AG04449 (cell line): ENCODE data around the gene ANKRD40.
"Not testable (repeated sequence)": the region's sequence is repeated elsewhere in the genome, so short reads cannot be mapped to it uniquely, and the experiment has no call there.

Experiments used
- CTCF ChIA-PET: fragments of 350-600 bp; formaldehyde crosslinking; extraction: SDS; loops from one replicate; lab custom pipeline; 2021; ENCODE audit warnings: antibody characterized with exemption; lab: Yijun Ruan, JAX
- POLR2A ChIA-PET: fragments of 400-600, 350-600 bp; formaldehyde crosslinking; extraction: SDS; loops from one replicate; lab custom pipeline; 2020; ENCODE audit warnings: antibody characterized with exemption, inconsistent platforms; lab: Yijun Ruan, JAX
- DNase-seq: peaks from one replicate; pipeline ENCODE4 v3.0.0-alpha.2; 2010; ENCODE audit warnings: low read depth, low spot score
- H3K4me3 ChIP-seq: 2 replicates; pipeline ENCODE4 v1.5.1; 2011; ENCODE audit warnings: low read depth, mild to moderate bottlenecking, control low read depth, low read length
- CTCF ChIP-seq: IDR thresholded peaks from one replicate; pipeline ENCODE4 v1.5.1; 2011; ENCODE audit warnings: mild to moderate bottlenecking, moderate library complexity, low read length, control low read depth, inconsistent platforms; ENCODE audit not compliant: insufficient read depth; ENCODE audit errors: missing control alignments

ANKRD40 gene

GRCh38 chr17:50725769-50726655 lies 18.3 kb upstream of the ANKRD40 start:
- no peak for DNase-seq
- CTCF ChIA-PET: interaction anchor here (1.6 to 4.0 kb wide), 2 partner anchors 57 to 176 kb away, joined by 4 to 13 read pairs; no protein-coding TSS in a partner anchor
- TF ChIP-seq CTCF: no peak
- no peak overlapping the region for H3K4me3 ChIP-seq
- POLR2A ChIA-PET: no interaction called here

GRCh38 chr17:50724622-50725021 lies 16.9 kb upstream of the ANKRD40 start:
- POLR2A ChIA-PET, H3K4me3 ChIP-seq, DNase-seq: not testable (repeated sequence)
- CTCF ChIA-PET: interaction anchor here (1.2 to 4.0 kb wide), 2 partner anchors 29 to 174 kb away, joined by 4 to 13 read pairs; no protein-coding TSS in a partner anchor

GRCh38 chr17:50722746-50723145 lies 15.0 kb upstream of the ANKRD40 start:
- H3K4me3 ChIP-seq: no peak overlapping the region
- POLR2A ChIA-PET: no interaction called here

GRCh38 chr17:50721194-50722010 lies 13.7 kb upstream of the ANKRD40 start:
- H3K4me3 ChIP-seq: peak overlapping the region; percentile 93
- TF ChIP-seq CTCF: no peak
- ChIA-PET CTCF (interaction anchor here (0.8 to 1.6 kb wide), 2 partner anchors 24 to 122 kb away, joined by 3 to 4 read pairs; no protein-coding TSS in a partner anchor), POLR2A (no interaction called here)
- DNase-seq: no peak

More at GRCh38 chr17:50722746-50723145, 15.0 kb upstream of the ANKRD40 start:
- DNase-seq: no peak
- CTCF ChIA-PET: interaction anchor here (1.6 to 4.0 kb wide), 2 partner anchors 121 to 172 kb away, joined by 4 to 13 read pairs; no protein-coding TSS in a partner anchor
- no peak for TF ChIP-seq CTCF

GRCh38 chr17:50719924-50720794 lies 12.4 kb upstream of the ANKRD40 start:
- H3K4me3 ChIP-seq: peak overlapping the region; percentile 93
- CTCF ChIA-PET: interaction anchor here (2.1 kb wide), 1 partner anchor 25 kb away, joined by 9 read pairs; no protein-coding TSS in a partner anchor
- no peak for TF ChIP-seq CTCF
- DNase-seq: no peak
- POLR2A ChIA-PET: interaction anchor here (0.6 to 1.0 kb wide), 2 partner anchors 12 to 13 kb away, joined by 3 to 13 read pairs; partner anchors contain the start of gene ANKRD40
